Aorta (tissue), 5 donors: ENCODE results near the gene AHCY. TPM values are rescaled to one million over a fixed set of nuclear protein-coding genes. Genes with fewer than 3 reads are reported as not detected.

ENCODE experiments used
- ATAC-seq: fragments of 200-7000 bp; cut with Tn5 transposase; one replicate; pipeline ENCODE4 v1.9.1; 2022; ENCODE audit warnings: moderate library complexity; ENCODE audit not compliant: low FRiP score
- DNase-seq, 2 donors: peaks; one replicate each; pipeline ENCODE4 v3.0.0-alpha.2; 2020
- H3K27ac ChIP-seq, 2 donors: one replicate each; pipeline ENCODE4 v1.5.1; 2013; ENCODE audit warnings: low read length in 2 of 2, mild to moderate bottlenecking in 2 of 2, moderate library complexity in 2 of 2, control low read depth in 1 of 2, inconsistent platforms in 1 of 2, low read depth in 1 of 2
- H3K27me3 ChIP-seq, 2 donors: one replicate each; pipeline ENCODE4 v1.6.1; 2013; ENCODE audit warnings: control low read depth in 1 of 2, low read length in 1 of 2, mild to moderate bottlenecking in 1 of 2, moderate library complexity in 1 of 2; ENCODE audit not compliant: insufficient read depth in 2 of 2, control insufficient read depth in 1 of 2
- H3K36me3 ChIP-seq, 2 donors: one replicate each; pipeline ENCODE4 v1.6.1; 2013; ENCODE audit warnings: control low read depth in 1 of 2, low read length in 1 of 2, mild to moderate bottlenecking in 1 of 2; ENCODE audit not compliant: insufficient read depth in 2 of 2, control insufficient read depth in 1 of 2
- H3K4me1 ChIP-seq, 2 donors: one replicate each; pipeline ENCODE4 v1.6.1; 2013; ENCODE audit warnings: low read length in 2 of 2, control low read depth in 1 of 2, mild to moderate bottlenecking in 1 of 2, moderate library complexity in 1 of 2; ENCODE audit not compliant: insufficient read depth in 2 of 2, control insufficient read depth in 1 of 2
- H3K4me3 ChIP-seq, 2 donors: one replicate each; pipeline ENCODE4 v1.5.1; 2013; ENCODE audit warnings: low read length in 2 of 2, control low read depth in 1 of 2, mild to moderate bottlenecking in 1 of 2
- H3K9me3 ChIP-seq: one replicate; pipeline ENCODE4 v1.6.1; 2013; ENCODE audit warnings: mild to moderate bottlenecking, low read length; ENCODE audit not compliant: control insufficient read depth
- WGBS, 2 donors: extraction: QIAGEN DNeasy Blood & Tissue Kit; methylation state at CpG; one replicate each; pipeline ENCODE4 v1.1.7; 2013; 5-methylcytosine and 5-hydroxymethylcytosine counted together
- intact Hi-C, 2 donors: fragments of 100-400 bp; cut with DNase I; formaldehyde crosslinking; loops; one replicate each; pipeline versions ENCODE4 v1.14.2 to v1.15.0; 2022
- polyA plus RNA-seq, 2 donors: library from polyadenylated mRNA; stranded (reverse); fragments of 200-250 nt; gene quantifications; one replicate each; pipeline ENCODE4 v1.2.3, GENCODE V29; 2013
- total RNA-seq, 2 donors: library from RNA; stranded (reverse); fragmentation: NEBNext Ultra II Directional; extraction: Animal tissue kit (Norgen Biotek cat#: 25700); gene quantifications; one replicate each; pipeline ENCODE4 v1.2.1, GENCODE V29; 2021
- donor health status: healthy with polysubstance abuse.
- donor health status: Bipolar disorder and iron deficiency.
- donor health status: DM: no; HTN: no; CAD: no.
- donor health status: DM: no; HTN: no; CAD: no.
- donor health status: DM: yes; HTN: yes; CAD: no.

Gene AHCY
- total and polyA plus RNA-seq, 4 donors = 31.8 to 53.0 (median 38.0) TPM

GRCh38 chr20:34316196-34316814 is 13.2 kb upstream of the AHCY start:
- intact Hi-C loops = loop anchor here (10.0 kb wide), 3 partner anchors 118 to 438 kb away; no protein-coding TSS in a partner anchor
- Histone ChIP-seq H3K27me3 (no peaks in the 10 kb centered on the region), H3K27ac (no peak overlapping the region), H3K4me1 (no peaks in the 10 kb centered on the region), H3K4me3 (no peak overlapping the region), H3K36me3 (no peaks in the 10 kb centered on the region), H3K9me3 (no peaks in the 10 kb centered on the region)
- WGBS, 2 donors = 94 to 97% methylated on average over 6 of the region's 6 CpGs
- DNase-seq (peak in 1 of 2 donors; percentile 25), ATAC-seq (no peak)

DNA sequence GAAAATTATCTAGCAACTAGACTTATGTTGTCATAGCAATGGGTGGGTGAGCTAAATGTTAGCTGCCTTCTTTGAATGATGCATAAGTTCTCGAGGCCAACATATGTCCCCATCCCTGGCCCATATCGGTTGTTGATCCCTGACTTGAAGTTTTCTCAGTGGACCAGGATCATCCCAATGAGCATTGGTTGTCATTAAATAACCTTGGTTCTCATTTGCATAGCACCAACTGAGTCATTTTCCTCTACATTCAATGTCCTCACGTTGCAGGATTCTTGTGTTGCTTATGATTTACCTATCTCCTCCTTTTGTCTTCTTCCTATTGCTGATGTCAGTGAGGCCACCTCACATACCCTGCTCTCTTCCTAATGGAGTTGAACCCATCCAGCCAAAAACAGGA is 12.1 kb upstream of the AHCY start:
- intact Hi-C loops = loop anchor here (10.0 kb wide), 3 partner anchors 120 to 440 kb away; no protein-coding TSS in a partner anchor
- no peak overlapping the region for H3K27ac ChIP-seq
- no peaks in the 10 kb centered on the region for H3K27me3 ChIP-seq
- WGBS, 2 donors = 92% methylated on average over 3 of the region's 3 CpGs
- H3K9me3 ChIP-seq = no peaks in the 10 kb centered on the region
- no peaks in the 10 kb centered on the region for H3K36me3 ChIP-seq
- DNase-seq = no peak
- ATAC-seq = no peak
- no peaks in the 10 kb centered on the region for H3K4me1 ChIP-seq
- H3K4me3 ChIP-seq = no peak overlapping the region

- intact Hi-C loops = loop anchor here (2.0 to 10.0 kb wide), 5 partner anchors 122 to 442 kb away; no protein-coding TSS in a partner anchor
- Histone ChIP-seq H3K4me1 (no peaks in the 10 kb centered on the region), H3K27me3 (no peaks in the 10 kb centered on the region), H3K9me3 (no peaks in the 10 kb centered on the region), H3K36me3 (no peaks in the 10 kb centered on the region), H3K27ac (no peak overlapping the region), H3K4me3 (no peak overlapping the region)
- ATAC-seq (peak; percentile 94), DNase-seq (peak; percentile 90 to 92)
- 10 to 13% methylated on average over 14 of the region's 14 CpGs for WGBS, 2 donors
Measured at GRCh38 chr20:34312544-34313217, 9.5 kb upstream of the AHCY start.

DNA sequence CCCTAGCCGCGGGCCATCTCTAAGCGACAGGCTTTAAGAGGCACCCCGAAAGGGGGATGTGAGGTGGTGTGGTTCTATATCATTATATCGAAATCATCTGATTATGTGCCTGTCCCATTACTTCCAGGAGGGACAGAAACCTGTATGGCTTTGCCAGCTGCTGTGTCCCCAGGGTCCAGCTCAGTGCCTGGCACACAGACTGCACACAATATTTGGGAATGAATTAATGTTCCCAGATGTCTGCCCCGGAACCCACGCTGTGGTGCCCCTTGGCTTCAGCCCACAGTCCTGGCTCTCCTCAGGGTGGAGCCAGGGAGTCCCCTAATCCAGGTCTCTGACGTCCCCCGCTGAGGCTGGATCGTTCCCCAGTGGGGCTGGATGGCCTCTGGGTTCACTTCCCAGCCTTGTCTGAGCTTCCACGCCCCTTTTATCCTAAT is 8.9 kb upstream of the AHCY start:
- Histone ChIP-seq H3K4me3 (no peak overlapping the region), H3K27ac (no peak overlapping the region), H3K36me3 (no peaks in the 10 kb centered on the region), H3K9me3 (no peaks in the 10 kb centered on the region), H3K4me1 (no peaks in the 10 kb centered on the region), H3K27me3 (no peaks in the 10 kb centered on the region)
- DNase-seq (no peak), ATAC-seq (peak; percentile 44)
- WGBS, 2 donors = 8 to 11% methylated on average over 11 of the region's 11 CpGs
- intact Hi-C loops = loop anchor here (2.0 to 10.0 kb wide), 5 partner anchors 123 to 443 kb away; no protein-coding TSS in a partner anchor

- peak; percentile 51 for ATAC-seq
- H3K9me3 ChIP-seq = no peaks in the 10 kb centered on the region
- intact Hi-C loops = loop anchor here (2.0 to 10.0 kb wide), 5 partner anchors 123 to 443 kb away; no protein-coding TSS in a partner anchor
- H3K27ac ChIP-seq = no peak overlapping the region
- DNase-seq = peak; percentile 55 to 82
- H3K4me3 ChIP-seq = no peak overlapping the region
- H3K4me1 ChIP-seq = no peaks in the 10 kb centered on the region
- H3K27me3 ChIP-seq = no peaks in the 10 kb centered on the region
- no peaks in the 10 kb centered on the region for H3K36me3 ChIP-seq
- 10 to 11% methylated on average over 42 to 45 of the region's 45 CpGs for WGBS, 2 donors
Measured at GRCh38 chr20:34311118-34312023, 8.2 kb upstream of the AHCY start.

DNA sequence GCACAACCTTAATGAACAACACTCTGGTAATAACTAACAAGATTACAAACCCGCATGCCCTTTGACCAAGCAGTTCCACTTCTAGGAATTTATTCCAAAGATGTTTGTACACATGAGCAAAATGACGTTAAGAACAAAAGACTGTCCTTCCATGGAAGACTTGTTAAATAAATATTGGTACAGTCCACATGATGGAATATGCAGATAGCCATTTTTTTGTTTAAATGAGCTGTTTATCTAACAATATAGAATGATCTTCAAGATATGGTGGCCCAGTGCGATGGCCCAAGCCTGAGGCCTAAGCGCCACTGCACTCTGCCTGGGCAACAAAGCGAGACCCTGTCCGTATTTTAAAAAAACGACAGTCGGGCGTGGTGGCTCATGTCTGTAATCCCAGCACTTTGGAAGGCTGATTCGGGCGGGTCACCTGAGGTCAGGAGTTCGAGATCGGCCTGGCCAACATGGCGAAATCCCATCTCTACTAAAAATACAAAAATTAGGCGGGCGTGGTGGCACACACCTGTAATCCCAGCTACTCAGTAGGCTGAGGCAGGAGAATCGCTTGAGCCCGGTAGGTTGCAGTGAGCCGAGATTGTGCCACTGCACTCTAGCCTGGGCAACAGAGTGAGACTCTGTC is 7.4 kb upstream of the AHCY start:
- Histone ChIP-seq H3K9me3 (no peaks in the 10 kb centered on the region), H3K4me1 (no peaks in the 10 kb centered on the region), H3K36me3 (no peaks in the 10 kb centered on the region), H3K27ac (no peak overlapping the region), H3K4me3 (no peak overlapping the region), H3K27me3 (no peaks in the 10 kb centered on the region)
- no peak for ATAC-seq
- intact Hi-C loops = loop anchor here (5.0 to 10.0 kb wide), 4 partner anchors 124 to 444 kb away; no protein-coding TSS in a partner anchor
- 87 to 90% methylated on average over 19 of the region's 19 CpGs for whole genome bisulfite sequencing, 2 donors
- DNase-seq = no peak

DNA sequence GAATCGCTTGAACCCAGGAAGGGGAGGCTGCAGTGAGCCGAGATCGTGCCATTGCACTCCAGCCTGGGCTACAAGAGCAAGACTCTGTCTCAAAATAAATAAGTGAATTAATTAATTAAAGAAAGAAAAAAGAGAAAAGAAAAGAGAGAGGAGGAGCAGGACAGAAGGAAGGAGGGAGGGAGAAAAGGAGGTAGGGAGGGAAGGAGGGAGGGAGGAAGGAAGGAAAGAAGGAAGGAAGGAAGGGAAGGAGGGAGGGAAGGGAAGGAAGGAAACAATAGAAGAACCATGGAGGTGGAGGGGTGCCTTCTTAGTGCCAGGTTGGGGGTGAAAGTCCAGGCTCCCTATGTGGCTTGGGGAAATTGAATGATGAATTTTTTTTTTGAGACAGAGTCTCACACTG is 6.5 kb upstream of the AHCY start:
- no peaks in the 10 kb centered on the region for H3K36me3 ChIP-seq
- H3K27me3 ChIP-seq = no peaks in the 10 kb centered on the region
- no peaks in the 10 kb centered on the region for H3K4me1 ChIP-seq
- DNase-seq (peak in 1 of 2 donors; percentile 7), ATAC-seq (no peak)
- no peak overlapping the region for H3K27ac ChIP-seq
- H3K9me3 ChIP-seq = no peaks in the 10 kb centered on the region
- no peak overlapping the region for H3K4me3 ChIP-seq
- intact Hi-C loops = loop anchor here (5.0 to 10.0 kb wide), 4 partner anchors 125 to 445 kb away; no protein-coding TSS in a partner anchor
- WGBS, 2 donors = 98 to 99% methylated on average over 3 of the region's 3 CpGs
